Measurements from ENCODE around the gene DGKZ. TPM values are rescaled to one million over a fixed set of nuclear protein-coding genes. Genes with fewer than 3 reads are reported as not detected.

DGKZ gene
- total RNA-seq, 1 donor from 2014 or later, result 79.8 TPM

DNA sequence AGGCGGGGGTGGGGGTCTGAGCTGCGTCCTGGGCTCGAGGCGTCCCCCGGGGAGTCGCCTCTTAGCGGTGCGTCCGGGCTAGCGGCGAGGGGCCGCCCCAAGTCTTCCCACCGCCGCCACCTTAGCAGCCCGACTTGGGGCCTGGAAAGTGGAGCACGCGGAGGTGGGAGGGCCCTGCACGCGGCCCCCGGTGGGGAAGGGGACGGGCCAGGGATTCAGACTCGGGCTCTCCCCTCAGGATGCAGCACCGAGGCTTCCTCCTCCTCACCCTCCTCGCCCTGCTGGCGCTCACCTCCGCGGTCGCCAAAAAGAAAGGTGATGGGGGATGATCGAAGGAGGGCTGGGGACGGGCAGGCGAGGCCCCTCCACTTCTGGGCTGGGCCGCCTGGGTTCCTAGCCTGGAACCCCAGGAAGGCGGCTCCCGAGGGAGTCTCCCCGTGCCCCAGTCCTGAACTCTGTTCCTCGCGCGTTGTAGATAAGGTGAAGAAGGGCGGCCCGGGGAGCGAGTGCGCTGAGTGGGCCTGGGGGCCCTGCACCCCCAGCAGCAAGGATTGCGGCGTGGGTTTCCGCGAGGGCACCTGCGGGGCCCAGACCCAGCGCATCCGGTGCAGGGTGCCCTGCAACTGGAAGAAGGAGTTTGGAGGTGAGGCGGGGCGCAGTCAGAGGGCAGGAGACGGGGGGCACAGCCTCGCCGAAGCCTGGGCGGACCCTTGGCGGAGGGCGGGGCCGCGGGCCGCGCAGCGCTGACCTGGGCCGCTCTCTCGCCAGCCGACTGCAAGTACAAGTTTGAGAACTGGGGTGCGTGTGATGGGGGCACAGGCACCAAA lies 34.8 kb downstream of the DGKZ start:
- DNase-seq, result peak; percentile 59

- peak; percentile 78 for DNase-seq
Measured at GRCh38 chr11:46382646-46383403, 35.6 kb downstream of the DGKZ start.

- DNase-seq, result no peak
Measured at GRCh38 chr11:46383404-46383758, 36.1 kb downstream of the DGKZ start.

- DNase-seq, result no peak
Measured at GRCh38 chr11:46383974-46384701, 36.9 kb downstream of the DGKZ start.

- DNase-seq, result no peak
Measured at GRCh38 chr11:46385169-46386004, 38.1 kb downstream of the DGKZ start.

DNA sequence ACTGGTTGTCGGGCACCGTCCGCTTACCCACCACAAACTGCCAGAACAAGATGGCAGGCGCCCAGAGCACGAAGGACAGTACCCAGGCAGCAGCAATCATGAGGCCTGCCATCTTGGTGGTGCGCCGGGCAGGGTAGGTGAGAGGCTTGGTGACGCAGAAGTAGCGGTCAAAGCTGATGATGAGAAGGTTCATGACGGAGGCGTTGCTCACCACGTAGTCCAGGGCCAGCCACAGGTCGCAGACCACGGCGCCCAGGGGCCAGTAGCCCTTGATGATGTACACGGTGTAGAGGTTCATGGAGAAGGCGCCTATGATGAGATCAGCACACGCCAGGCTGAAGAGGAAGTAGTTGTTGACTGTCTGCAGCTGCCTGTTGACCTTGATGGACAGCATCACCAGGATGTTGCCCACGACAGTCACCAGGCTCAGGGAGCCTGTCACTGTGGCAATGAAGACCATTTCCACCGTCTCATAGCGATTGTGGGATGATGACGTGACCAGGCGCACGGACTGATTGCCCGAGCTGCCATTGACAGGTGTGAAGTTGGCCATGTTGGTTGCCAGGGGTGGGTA lies 38.8 kb downstream of the DGKZ start:
- DNase-seq, result no peak

DNA sequence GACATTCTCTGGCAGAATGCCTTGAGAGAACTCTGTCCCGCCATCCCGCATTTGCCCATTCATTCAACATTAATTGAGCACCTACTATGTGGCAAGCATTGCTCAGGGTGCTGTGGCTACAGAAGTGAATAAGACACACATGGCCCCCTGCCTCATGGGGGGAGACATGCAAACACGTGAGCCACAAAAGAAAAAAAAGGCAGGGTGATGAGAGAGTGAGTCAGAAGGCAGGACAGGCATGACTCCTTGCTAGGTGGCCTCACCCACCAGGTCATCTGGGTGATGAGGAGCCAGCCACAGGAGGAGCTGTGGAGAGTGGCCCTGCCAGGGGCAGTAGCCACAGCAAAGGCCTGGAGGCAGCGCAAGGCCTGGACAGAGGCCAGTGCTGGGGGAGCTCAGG lies 39.4 kb downstream of the DGKZ start:
- no peak for DNase-seq

GRCh38 chr11:46387456-46387855 lies 40.2 kb downstream of the DGKZ start:
- no peak for DNase-seq

GRCh38 chr11:46387919-46388618 lies 40.8 kb downstream of the DGKZ start:
- peak; percentile 28 for DNase-seq

DNA sequence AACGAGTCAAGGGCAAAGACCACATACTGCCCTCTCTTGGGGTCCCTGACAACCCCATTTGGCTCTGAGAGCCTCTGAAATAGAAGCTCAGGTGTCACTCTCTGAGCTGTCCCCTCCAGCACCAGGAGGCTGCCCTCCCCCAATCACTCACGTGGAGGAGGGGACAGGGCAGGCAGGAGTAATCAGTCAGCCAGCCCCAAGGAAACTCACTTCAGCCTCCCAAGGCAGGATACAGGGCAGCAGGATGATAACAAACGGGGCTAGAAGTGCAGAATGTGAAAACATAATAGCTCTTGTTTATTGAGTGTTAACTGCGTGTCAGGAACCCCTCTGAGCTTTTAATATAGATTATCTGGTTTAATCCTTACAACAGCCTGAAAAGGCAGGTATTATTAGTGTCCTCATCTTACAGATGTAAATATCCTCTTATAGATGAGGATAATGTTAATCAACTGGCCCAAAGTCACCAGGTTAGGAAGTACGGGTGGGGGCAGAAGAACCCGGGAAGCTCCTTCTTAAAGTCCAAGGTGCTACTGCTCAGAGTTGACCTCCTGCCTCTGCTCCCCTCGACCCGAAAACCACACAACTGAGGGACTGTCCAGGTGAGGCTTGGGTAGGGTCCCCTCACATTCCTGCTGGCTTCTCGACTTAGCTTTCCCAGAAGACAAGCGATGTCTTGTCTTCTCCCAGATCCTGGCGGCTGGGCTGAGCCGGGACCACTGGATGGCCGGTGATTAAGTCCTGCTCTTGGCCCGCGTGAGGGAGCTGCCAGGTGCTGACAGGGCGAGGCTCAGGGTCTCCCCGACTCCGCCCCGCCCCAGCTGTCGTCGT lies 41.6 kb downstream of the DGKZ start:
- no peak for DNase-seq

- peak; percentile 88 for DNase-seq
Measured at GRCh38 chr11:46389450-46390330, 42.4 kb downstream of the DGKZ start.

GRCh38 chr11:46390331-46391171 lies 43.3 kb downstream of the DGKZ start:
- no peak for DNase-seq

DNA sequence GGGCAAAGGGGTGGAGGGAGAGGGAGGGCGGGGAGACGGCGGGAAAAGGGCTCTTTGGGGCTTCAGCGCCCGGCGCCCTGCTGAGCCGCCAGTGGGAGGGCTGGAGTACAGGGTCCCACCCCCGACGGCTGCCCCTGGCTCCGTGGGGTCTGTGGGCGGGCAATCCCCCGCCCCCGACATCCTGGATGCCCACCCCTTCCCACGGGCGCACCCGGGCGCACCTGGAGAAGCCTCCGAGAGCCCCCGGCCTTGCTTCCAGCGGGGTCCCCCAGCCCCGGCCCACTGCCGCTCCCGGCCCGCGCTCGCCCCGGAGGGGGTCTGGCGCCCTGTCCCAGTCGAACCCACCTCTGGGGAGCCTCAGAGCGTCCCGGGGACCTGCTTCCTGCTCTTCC lies 43.9 kb downstream of the DGKZ start:
- DNase-seq, result no peak

DNA sequence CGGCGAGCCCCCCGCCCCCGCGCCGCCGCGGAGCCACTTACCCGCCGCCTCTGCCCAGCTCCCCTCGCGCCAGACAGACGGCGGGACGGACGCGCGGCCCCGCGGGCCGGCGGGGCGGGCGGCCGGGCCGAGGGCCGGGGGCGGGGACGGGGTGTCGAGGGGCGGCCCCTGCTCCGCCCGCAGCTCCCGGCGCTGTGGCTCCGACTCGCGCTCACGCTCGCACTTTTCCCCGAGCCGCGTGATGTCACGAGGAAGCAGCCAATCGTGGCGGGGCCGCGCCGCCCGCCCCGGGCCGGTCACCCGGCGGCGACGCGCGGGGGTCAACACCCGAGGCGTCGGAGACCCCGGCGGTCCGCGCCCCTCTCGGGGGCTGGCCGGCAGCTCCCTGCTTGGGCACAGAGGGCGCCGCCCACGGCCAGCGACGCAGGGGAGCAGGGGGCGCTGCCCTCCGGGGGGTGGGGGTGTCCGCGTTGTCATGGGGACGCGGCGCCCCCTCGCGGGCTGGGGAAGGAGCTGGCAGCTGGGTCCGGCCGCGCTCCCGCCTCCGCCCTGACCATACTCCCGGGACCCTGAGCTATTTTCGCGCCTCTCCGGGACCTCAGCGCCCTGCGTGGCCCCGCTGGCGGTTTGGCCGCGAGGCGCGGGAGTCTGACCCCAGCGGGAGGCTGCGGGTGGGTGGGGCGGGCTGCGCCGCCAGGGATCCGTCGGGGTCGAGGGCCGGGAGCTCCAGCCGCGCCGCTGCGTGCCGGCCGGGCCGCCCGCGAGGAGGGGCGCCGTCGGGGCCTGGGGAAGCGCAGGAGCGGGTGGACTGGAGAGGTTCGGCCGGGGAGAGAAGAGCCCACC lies 44.5 kb downstream of the DGKZ start, which contains the start of gene CHRM4:
Gene CHRM4, minus strand, starts transcription at position 199 of the 843 bp plus-strand sequence. CDS start 5,219 bp downstream, outside the sequence.
- peak; percentile 64 for DNase-seq

GRCh38 chr11:46392421-46393230 lies 45.4 kb downstream of the DGKZ start:
- peak; percentile 88 for DNase-seq

DNA sequence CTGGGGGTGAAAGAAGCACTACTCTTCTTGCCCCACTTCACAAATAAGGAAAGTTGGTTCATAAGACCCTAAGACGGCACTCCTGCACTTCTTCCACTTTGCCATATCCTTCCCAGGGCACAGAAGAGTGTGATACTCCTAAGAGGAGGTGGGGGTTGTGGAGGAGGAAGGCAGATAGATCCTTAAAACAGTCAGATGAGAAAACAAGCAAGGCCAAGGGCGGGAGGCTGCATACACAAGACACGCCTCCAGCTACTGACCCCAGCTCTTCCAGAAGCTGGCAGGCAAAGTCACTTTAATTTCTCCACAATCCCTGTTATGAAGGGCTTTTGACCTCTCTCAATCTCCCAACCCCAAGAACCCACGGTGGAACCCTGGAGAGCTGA lies 46.0 kb downstream of the DGKZ start:
- no peak for DNase-seq
